ENCODE data around the gene TDRD7.

- no peak for TF ChIP-seq POLR2A (IDR thresholded peaks at IDR 0.05)
- TF ChIP-seq, protein P1, sequence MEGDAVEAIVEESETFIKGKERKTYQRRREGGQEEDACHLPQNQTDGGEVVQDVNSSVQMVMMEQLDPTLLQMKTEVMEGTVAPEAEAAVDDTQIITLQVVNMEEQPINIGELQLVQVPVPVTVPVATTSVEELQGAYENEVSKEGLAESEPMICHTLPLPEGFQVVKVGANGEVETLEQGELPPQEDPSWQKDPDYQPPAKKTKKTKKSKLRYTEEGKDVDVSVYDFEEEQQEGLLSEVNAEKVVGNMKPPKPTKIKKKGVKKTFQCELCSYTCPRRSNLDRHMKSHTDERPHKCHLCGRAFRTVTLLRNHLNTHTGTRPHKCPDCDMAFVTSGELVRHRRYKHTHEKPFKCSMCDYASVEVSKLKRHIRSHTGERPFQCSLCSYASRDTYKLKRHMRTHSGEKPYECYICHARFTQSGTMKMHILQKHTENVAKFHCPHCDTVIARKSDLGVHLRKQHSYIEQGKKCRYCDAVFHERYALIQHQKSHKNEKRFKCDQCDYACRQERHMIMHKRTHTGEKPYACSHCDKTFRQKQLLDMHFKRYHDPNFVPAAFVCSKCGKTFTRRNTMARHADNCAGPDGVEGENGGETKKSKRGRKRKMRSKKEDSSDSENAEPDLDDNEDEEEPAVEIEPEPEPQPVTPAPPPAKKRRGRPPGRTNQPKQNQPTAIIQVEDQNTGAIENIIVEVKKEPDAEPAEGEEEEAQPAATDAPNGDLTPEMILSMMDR (IDR thresholded peaks at IDR 0.05), result no peak
These were observed 29.8 kb downstream of the TDRD7 start for GRCh38 chr9:97441729-97442128.

All from breast epithelium (tissue), 3 donors.